ENCODE results near the gene PEX6. TPM values are rescaled to one million over a fixed set of nuclear protein-coding genes. Genes with fewer than 3 reads are reported as not detected.

Gene PEX6
- total RNA-seq, 1 donor from 2014 or later: 8.9 TPM

- no peaks in the 10 kb centered on the region for H3K9me3 ChIP-seq
- peaks cover 0 to 18% of the 10 kb centered on the region in 2 donors for H3K4me1 ChIP-seq
- intact Hi-C loops (cut with DNase I): no loop called here
- no peaks in the 10 kb centered on the region for H3K27me3 ChIP-seq
- H3K36me3 ChIP-seq: peaks cover 0 to 6% of the 10 kb centered on the region in 2 donors
- no peak overlapping the region for H3K27ac ChIP-seq
- H3K4me3 ChIP-seq: no peak overlapping the region
- no peak for TF ChIP-seq CTCF (IDR thresholded peaks at IDR 0.05)
- DNase-seq (ENCODE audit: low spot score in 2 of 2): no peak
Observed at GRCh38 chr6:42974919-42975505, 4.0 kb downstream of the PEX6 start.

DNA sequence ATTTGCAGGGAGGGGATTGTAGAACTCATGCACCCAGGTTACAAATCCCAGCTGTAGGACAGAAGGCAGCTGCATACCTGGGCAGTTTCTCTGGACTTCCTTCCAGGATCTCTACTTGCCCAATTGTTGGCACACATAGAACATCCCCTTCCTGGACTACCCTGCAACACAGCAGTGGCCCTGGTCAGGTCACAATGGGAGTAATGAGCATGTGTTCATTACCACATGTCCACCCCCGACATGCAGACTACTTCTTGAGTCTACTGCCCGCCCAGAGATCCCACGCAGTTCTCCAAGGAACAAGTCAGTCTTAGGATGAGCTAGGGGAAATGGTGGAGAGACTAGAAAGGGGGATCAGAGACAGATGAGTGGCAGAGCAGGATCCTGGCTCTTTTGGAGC lies 5.1 kb downstream of the PEX6 start:
- intact Hi-C loops (cut with DNase I): no loop called here
- no peak for TF ChIP-seq CTCF (IDR thresholded peaks at IDR 0.05)
- H3K27ac ChIP-seq: no peak overlapping the region

DNA sequence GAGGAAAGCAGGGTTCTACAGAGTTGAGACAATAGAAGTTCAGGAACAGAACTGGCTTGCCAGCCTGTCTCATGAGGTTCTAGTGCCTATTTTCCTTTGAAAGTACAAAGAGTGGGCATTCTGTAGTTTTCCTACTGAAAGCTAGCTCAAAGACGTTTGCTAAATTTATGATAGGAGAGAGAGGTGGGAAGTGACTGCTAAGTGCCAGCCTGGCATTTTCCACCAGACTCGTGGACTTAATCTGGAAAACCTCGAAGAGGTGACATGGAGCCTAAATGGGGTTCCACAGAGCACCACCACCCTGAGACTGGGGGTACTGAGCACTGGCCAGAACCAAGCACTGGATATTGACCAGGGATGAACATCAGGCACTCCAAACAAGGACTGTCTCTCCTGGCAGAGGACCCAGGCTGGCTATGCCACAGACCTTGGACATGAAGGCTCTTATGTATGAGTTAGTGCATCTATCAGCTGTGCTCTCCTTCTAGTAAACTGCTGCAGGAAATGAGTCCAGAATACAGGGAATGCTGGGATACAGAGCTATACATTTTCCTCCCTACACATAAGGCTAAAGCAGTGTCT lies 7.1 kb downstream of the PEX6 start:
- Histone ChIP-seq H3K36me3 (peaks cover 18 to 30% of the 10 kb centered on the region in 2 donors), H3K4me1 (no peaks in the 10 kb centered on the region)
- TF ChIP-seq CTCF (IDR thresholded peaks at IDR 0.05): no peak

More for the DNA sequence above, 5.1 kb downstream of the PEX6 start:
- no peaks in the 10 kb centered on the region for H3K9me3 ChIP-seq
- no peak overlapping the region for H3K4me3 ChIP-seq
- DNase-seq (ENCODE audit: low spot score in 2 of 2): no peak
- H3K4me1 ChIP-seq: peaks cover 0 to 13% of the 10 kb centered on the region in 2 donors
- H3K27me3 ChIP-seq: no peaks in the 10 kb centered on the region
- H3K36me3 ChIP-seq: peaks cover 6 to 17% of the 10 kb centered on the region in 2 donors

GRCh38 chr6:42970871-42971612 lies 7.9 kb downstream of the PEX6 start:
- Histone ChIP-seq H3K27me3 (no peaks in the 10 kb centered on the region), H3K4me1 (no peaks in the 10 kb centered on the region), H3K36me3 (peaks cover 18 to 37% of the 10 kb centered on the region in 2 donors), H3K4me3 (no peak overlapping the region), H3K9me3 (no peaks in the 10 kb centered on the region), H3K27ac (no peak overlapping the region)
- intact Hi-C loops (cut with DNase I): no loop called here
- TF ChIP-seq CTCF (IDR thresholded peaks at IDR 0.05): no peak
- no peak for DNase-seq (ENCODE audit: low spot score in 2 of 2)

More for the DNA sequence above, 7.1 kb downstream of the PEX6 start:
- intact Hi-C loops (cut with DNase I): no loop called here
- Histone ChIP-seq H3K27ac (no peak overlapping the region), H3K27me3 (no peaks in the 10 kb centered on the region), H3K4me3 (no peak overlapping the region), H3K9me3 (no peaks in the 10 kb centered on the region)
- DNase-seq (ENCODE audit: low spot score in 2 of 2): no peak

- peaks cover 25 to 48% of the 10 kb centered on the region in 2 donors for H3K36me3 ChIP-seq
Observed at GRCh38 chr6:42969934-42970333, 9.0 kb downstream of the PEX6 start.

More at GRCh38 chr6:42969934-42970333, 9.0 kb downstream of the PEX6 start:
- TF ChIP-seq CTCF (IDR thresholded peaks at IDR 0.05): no peak
- intact Hi-C loops (cut with DNase I): no loop called here
- H3K4me1 ChIP-seq: no peaks in the 10 kb centered on the region
- no peak overlapping the region for H3K27ac ChIP-seq
- no peaks in the 10 kb centered on the region for H3K9me3 ChIP-seq
- no peaks in the 10 kb centered on the region for H3K27me3 ChIP-seq
- DNase-seq (ENCODE audit: low spot score in 2 of 2): no peak
- H3K4me3 ChIP-seq: no peak overlapping the region
